ENCODE results near the gene ENO2. TPM values are rescaled to one million over a fixed set of nuclear protein-coding genes. Genes with fewer than 3 reads are reported as not detected.

The ENO2 gene
- total RNA-seq, 1 donor from 2014 or later: 32.2 TPM

DNA sequence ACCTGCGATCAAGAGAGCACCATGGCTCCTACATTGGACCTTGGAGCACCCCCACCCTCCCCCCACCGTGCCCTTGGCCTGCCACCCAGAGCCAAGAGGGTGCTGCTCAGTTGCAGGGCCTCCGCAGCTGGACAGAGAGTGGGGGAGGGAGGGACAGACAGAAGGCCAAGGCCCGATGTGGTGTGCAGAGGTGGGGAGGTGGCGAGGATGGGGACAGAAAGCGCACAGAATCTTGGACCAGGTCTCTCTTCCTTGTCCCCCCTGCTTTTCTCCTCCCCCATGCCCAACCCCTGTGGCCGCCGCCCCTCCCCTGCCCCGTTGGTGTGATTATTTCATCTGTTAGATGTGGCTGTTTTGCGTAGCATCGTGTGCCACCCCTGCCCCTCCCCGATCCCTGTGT lies 27.4 kb downstream of the ENO2 start:
- TF ChIP-seq, protein P1, sequence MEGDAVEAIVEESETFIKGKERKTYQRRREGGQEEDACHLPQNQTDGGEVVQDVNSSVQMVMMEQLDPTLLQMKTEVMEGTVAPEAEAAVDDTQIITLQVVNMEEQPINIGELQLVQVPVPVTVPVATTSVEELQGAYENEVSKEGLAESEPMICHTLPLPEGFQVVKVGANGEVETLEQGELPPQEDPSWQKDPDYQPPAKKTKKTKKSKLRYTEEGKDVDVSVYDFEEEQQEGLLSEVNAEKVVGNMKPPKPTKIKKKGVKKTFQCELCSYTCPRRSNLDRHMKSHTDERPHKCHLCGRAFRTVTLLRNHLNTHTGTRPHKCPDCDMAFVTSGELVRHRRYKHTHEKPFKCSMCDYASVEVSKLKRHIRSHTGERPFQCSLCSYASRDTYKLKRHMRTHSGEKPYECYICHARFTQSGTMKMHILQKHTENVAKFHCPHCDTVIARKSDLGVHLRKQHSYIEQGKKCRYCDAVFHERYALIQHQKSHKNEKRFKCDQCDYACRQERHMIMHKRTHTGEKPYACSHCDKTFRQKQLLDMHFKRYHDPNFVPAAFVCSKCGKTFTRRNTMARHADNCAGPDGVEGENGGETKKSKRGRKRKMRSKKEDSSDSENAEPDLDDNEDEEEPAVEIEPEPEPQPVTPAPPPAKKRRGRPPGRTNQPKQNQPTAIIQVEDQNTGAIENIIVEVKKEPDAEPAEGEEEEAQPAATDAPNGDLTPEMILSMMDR (conservative IDR thresholded peaks at IDR 0.05): no peak
- H3K4me1 Mint-ChIP-seq (ENCODE audit: unreplicated experiment): peaks cover 13% of the 10 kb centered on the region
- H3K4me3 Mint-ChIP-seq: no peak overlapping the region
- peaks cover 9% of the 10 kb centered on the region for H3K27me3 Mint-ChIP-seq
- H3K36me3 Mint-ChIP-seq: peaks cover 20% of the 10 kb centered on the region
- no peaks in the 10 kb centered on the region for H3K9me3 Mint-ChIP-seq
- peak overlapping the region; percentile 99 for H3K27ac Mint-ChIP-seq
- DNase-seq (ENCODE audit: extremely low spot score, unreplicated experiment): no peak

DNA sequence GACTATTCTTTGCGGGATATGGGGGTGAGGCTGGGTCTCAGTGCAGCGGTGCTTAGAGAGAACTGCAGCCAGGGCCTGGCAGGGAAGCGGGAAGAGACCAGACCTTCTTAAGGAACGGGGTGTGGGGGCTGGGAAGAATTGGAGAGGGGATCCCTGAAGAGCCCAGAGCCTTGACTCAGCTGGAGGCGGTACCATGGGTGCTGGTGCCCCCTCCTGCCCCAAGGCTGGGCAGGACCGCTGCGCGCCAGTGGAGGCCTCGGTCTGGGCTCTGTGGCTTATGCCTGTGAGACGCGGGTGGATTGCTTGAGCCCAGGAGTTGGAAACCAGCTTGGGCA lies 27.9 kb downstream of the ENO2 start:
- peaks cover 20% of the 10 kb centered on the region for H3K36me3 Mint-ChIP-seq
- peak overlapping the region; percentile 99 for H3K27ac Mint-ChIP-seq
- H3K27me3 Mint-ChIP-seq: peaks cover 9% of the 10 kb centered on the region
- peak overlapping the region; percentile 98 for H3K4me3 Mint-ChIP-seq
- no peaks in the 10 kb centered on the region for H3K9me3 Mint-ChIP-seq
- TF ChIP-seq, protein P1 (conservative IDR thresholded peaks at IDR 0.05): no peak
- DNase-seq (ENCODE audit: extremely low spot score, unreplicated experiment): no peak
- peaks cover 12% of the 10 kb centered on the region for H3K4me1 Mint-ChIP-seq (ENCODE audit: unreplicated experiment)

DNA sequence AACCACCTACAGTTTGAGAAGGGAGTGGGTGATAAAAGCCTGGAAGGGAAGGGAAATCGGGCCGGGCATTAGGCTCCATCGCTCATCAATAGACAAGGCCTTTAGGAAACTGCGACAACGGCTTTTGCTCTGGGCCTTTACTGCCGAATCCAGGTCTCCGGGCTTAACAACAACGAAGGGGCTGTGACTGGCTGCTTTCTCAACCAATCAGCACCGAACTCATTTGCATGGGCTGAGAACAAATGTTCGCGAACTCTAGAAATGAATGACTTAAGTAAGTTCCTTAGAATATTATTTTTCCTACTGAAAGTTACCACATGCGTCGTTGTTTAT lies 29.0 kb downstream of the ENO2 start:
- no peak for DNase-seq (ENCODE audit: extremely low spot score, unreplicated experiment)
- TF ChIP-seq, protein P1 (conservative IDR thresholded peaks at IDR 0.05): no peak
- Mint-ChIP-seq H3K36me3 (peaks cover 17% of the 10 kb centered on the region), H3K4me1 (ENCODE audit: unreplicated experiment) (peaks cover 8% of the 10 kb centered on the region), H3K9me3 (no peaks in the 10 kb centered on the region), H3K4me3 (peak overlapping the region; percentile 98), H3K27ac (peak overlapping the region; percentile 99), H3K27me3 (peaks cover 9% of the 10 kb centered on the region)

DNA sequence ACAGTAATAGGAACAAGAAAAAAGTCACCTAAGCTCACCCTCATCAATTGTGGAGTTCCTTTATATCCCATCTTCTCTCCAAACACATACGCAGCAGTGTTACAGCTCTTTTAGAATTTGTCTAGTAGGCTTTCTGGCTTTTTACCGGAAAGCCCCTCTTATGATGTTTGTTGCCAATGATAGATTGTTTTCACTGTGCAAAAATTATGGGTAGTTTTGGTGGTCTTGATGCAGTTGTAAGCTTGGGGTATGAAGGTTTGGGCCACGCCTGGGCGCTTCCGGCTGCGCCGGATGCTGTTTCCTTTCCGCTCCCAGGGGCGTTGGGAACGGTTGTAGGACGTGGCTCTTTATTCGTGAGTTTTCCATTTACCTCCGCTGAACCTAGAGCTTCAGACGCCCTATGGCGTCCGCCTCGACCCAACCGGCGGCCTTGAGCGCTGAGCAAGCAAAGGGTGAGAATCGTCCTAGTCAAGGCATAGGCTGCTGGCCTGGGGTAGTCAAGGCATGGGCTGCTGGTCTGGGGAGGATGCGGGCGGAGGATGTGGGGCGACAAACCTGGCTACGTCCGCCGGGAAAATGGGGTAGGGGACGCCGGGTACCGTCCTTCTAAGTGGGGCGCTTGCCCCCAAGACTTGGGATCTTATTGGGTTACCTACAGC lies 29.5 kb downstream of the ENO2 start, which contains the start of the genes C12orf57 and RNU7-1:
C12orf57 (plus strand) TSS at position 301 of the 659 bp plus-strand sequence; CDS start at position 401, 100 bp downstream.
RNU7-1 (plus strand) TSS at position 95 of the 659 bp plus-strand sequence.
- H3K4me1 Mint-ChIP-seq (ENCODE audit: unreplicated experiment): peaks cover 8% of the 10 kb centered on the region
- peak within 1 kb of the TSS; percentile 98 for H3K4me3 Mint-ChIP-seq
- no peaks in the 10 kb centered on the region for H3K9me3 Mint-ChIP-seq
- no peak for DNase-seq (ENCODE audit: extremely low spot score, unreplicated experiment)
- H3K27ac Mint-ChIP-seq: peak within 1 kb of the TSS; percentile 99
- peaks cover 17% of the 10 kb centered on the region for H3K36me3 Mint-ChIP-seq
- peaks cover 9% of the 10 kb centered on the region for H3K27me3 Mint-ChIP-seq
- TF ChIP-seq, protein P1 (conservative IDR thresholded peaks at IDR 0.05): no peak

DNA sequence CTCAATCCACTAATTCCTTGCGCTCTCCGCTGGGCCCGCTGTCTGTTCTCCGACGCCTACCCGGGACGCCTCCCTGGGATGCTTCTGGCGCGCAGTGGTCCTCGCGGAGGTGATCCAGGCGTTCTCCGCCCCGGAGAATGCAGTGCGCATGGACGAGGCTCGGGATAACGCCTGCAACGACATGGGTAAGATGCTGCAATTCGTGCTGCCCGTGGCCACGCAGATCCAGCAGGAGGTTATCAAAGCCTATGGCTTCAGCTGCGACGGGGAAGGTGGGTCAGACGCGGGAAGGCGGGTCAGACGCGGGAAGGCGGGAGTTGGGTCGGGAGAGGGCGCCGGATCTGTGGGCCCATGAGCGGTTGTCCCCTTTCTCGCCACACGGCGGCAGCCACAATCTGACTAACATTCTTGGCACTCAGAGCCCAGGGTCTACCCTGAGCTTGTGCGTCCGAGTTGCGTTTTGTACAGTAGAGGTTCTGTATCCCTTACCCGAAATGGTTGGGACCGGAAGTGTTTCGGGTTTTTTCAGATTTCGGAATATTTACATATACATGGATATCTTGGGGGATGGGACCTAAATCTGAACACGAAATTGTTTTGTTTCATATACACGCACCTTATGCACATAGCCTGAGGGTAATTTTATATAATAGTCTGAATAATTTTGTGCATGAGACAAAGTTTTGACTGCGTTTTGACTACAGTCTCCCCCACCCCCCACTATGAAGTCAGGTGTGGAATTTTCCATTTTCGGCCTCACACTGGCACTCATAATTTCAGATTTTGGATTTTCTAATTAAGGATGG lies 30.2 kb downstream of the ENO2 start:
- Mint-ChIP-seq H3K4me3 (peak overlapping the region; percentile 98), H3K4me1 (ENCODE audit: unreplicated experiment) (peaks cover 3% of the 10 kb centered on the region), H3K27me3 (peaks cover 9% of the 10 kb centered on the region), H3K27ac (peak overlapping the region; percentile 99), H3K36me3 (peaks cover 16% of the 10 kb centered on the region), H3K9me3 (no peaks in the 10 kb centered on the region)
- TF ChIP-seq, protein P1 (conservative IDR thresholded peaks at IDR 0.05): peak; percentile 87
- DNase-seq (ENCODE audit: extremely low spot score, unreplicated experiment): peak; percentile 92
